Mononuclear cell (primary cell): ENCODE measurements around the gene UBE2Q1. TPM values are rescaled to one million over a fixed set of nuclear protein-coding genes. Genes with fewer than 3 reads are reported as not detected.
"Not testable (repeated sequence)": the region's sequence is repeated elsewhere in the genome, so short reads cannot be mapped to it uniquely, and the experiment has no call there.

Experiments
- H3K27me3 ChIP-seq: 2 replicates; pipeline ENCODE4 v1.6.0; 2011; ENCODE audit warnings: low read length, control low read depth; ENCODE audit not compliant: insufficient read depth
- H3K4me1 ChIP-seq: 2 replicates; pipeline ENCODE4 v1.5.1; 2011; ENCODE audit warnings: mild to moderate bottlenecking, low read length, control low read depth; ENCODE audit not compliant: insufficient read depth
- H3K4me3 ChIP-seq: 2 replicates; pipeline ENCODE4 v1.5.1; 2011; ENCODE audit warnings: mild to moderate bottlenecking, low read length, moderate library complexity
- H3K9me3 ChIP-seq: 2 replicates; pipeline ENCODE4 v1.5.1; 2011; ENCODE audit warnings: low read depth, mild to moderate bottlenecking, control low read depth, low read length
- total RNA-seq: library from RNA; depleted of rRNA; stranded (reverse); fragments of >200 nt; gene quantifications from one replicate; pipeline ENCODE4 v1.2.3, GENCODE V29; 2012

Gene UBE2Q1
- total RNA-seq, 1 donor = 30.7 TPM

DNA sequence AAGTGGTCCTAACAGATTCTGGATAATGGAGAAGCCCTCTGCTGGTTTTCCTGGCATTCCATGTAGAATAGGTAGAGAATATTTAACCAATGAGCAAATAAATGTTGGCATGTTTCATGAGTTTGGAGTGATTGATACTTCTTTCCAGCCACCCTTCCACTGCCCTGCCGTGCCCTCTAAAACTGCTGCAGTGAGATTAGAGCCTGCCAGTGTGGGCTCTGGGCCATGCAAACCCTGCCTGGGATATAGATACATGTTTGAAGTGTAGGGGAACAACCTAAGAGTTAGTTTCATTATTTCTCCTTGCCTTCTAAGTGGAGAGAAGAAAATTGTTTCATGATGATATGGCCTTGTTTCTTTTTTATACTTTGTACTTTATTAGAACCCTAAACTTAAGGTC lies 10.4 kb downstream of the UBE2Q1 start:
- Histone ChIP-seq H3K4me3 (no peak overlapping the region), H3K4me1 (no peaks in the 10 kb centered on the region), H3K27me3 (no peaks in the 10 kb centered on the region), H3K9me3 (no peaks in the 10 kb centered on the region)

DNA sequence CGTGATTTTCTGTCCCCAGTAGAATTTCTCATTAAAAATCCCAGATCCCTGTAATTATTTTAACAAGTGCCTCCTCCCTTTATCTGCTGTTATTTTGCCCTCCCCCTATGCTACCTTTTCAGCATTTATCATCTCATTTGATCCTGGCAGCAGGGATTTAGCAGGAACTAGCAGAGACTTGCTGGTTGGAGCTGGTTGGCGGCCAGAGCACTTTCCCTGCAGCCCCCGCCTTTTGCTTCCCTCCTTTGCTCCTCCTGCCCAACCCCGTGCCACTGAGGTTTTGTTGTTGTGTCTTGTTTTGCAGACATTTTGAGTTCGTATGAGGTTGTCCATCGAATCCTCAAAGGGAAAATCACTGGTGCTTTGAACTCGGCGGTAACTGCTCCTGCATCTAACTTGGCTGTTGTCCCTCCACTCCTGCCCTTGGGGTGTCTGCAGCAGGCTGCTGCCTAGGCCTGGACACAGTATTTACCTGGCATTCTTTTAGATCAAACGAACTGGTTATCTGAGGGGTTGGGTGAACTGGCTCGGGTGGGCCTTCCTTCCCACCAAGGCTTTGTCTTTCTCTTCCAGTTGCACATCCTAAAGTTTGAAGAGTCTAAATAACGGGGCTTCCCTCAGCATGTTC lies 11.2 kb downstream of the UBE2Q1 start:
- Histone ChIP-seq H3K4me3 (no peak overlapping the region), H3K4me1 (no peaks in the 10 kb centered on the region), H3K9me3 (no peaks in the 10 kb centered on the region), H3K27me3 (no peaks in the 10 kb centered on the region)

DNA sequence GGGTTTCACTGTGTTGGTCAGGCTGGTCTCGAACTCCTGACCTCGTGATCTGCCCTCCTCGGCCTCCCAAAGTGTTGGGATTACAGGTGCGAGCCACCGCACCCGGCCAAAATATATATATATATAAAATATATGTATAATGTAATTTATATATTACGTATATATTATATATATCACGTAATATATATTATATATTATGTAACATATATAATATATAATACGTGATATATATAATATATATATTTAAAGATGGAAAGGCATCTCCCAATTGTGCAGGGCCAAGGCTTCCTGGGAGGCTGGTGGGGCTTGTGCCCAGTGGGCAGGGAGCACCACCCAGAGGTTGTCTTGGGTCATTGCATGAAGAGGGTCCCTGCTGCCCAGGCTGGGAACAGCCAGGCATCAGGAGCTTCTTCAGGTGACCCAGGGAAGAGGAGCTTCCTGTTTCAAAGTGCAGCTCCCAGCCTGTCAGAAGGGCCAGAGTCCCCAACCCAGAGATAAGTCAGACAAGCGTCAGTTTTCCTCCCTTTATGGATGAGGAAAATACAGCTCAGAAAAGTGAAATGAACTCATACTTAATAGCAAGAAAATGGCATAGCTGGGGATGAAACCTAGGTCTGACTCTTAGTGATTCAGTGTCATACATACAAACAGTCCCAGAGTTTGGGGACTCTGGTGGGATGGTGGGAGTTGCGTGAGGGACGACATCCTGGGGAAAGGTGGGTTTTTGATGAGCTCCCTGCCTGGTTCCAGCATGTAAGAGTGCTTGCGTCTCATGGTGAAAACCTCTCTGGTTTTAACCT lies 12.0 kb downstream of the UBE2Q1 start:
- Histone ChIP-seq H3K9me3 (no peaks in the 10 kb centered on the region), H3K27me3 (no peaks in the 10 kb centered on the region), H3K4me1 (no peaks in the 10 kb centered on the region), H3K4me3 (no peak overlapping the region)

DNA sequence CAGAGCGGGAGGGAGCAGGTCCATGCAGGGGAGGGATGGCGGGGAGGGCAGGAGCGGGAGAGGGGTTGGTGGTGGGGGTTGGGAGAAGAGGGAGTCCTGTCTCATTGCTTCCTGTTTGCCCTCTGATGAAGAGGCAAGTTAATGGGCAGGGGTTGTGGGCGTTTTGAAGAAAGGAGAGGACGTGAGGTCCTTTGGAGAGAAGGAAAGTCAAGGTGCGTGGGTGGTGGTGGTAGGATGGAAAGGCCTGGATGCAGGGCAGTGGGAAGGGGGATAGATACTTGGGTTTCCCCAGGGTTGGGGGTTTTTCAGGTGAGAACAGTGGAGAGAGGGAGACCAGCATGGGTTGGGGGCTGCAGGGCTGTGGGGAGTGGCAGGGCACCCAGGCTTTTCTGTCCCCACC lies 17.2 kb downstream of the UBE2Q1 start:
- no peaks in the 10 kb centered on the region for H3K9me3 ChIP-seq
- H3K4me1 ChIP-seq = no peaks in the 10 kb centered on the region
- H3K4me3 ChIP-seq = no peak overlapping the region
- no peaks in the 10 kb centered on the region for H3K27me3 ChIP-seq

DNA sequence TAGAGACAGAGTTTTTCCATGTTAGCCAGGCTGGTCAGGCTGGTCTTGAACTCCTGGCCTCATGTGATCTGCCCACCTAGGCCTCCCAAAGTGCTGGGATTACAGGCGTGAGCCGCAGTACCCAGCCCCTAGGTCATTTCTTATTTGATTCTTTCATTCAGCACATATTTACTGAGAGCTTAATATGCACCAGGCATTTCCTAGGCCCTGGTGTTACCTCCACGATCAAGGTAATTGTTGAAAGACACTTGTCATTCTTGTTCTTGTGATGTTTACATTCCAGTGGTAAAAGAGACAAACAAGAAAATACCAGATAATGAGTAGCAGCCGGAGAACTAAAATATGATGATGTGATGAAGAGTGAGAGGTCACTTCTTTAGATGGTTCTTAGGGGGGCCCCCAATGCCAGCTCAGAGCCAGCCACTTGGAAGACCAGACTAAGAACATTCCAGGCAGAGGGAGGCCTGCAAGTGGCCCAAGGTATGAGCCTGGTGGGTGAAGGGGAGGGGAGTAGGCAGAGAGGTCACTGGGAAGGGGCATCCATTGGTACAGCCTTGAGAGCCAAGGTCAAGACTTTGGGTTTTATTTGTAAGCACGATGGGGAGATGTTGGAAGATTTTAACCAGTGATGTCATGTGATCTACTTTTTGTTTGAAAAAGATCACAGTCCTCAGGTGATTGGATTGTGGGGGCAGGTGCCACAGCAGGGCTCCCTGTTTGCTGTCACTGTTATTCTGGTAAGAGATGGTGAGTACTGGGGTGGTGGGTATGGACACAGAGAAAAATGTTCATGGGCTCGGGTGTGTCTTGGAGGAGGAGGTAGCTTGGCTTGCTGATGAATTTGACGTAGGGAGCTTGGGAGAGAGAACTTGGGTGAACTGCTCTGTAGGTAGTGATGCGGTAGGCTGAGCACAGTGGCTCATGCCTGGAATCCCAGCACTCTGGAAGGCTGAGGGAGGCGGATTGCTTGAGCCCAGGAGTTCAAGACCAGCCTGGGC lies 18.7 kb downstream of the UBE2Q1 start:
- H3K27me3 ChIP-seq = no peaks in the 10 kb centered on the region
- H3K4me3 ChIP-seq = no peak overlapping the region
- H3K9me3 ChIP-seq = no peaks in the 10 kb centered on the region
- H3K4me1 ChIP-seq = no peaks in the 10 kb centered on the region

DNA sequence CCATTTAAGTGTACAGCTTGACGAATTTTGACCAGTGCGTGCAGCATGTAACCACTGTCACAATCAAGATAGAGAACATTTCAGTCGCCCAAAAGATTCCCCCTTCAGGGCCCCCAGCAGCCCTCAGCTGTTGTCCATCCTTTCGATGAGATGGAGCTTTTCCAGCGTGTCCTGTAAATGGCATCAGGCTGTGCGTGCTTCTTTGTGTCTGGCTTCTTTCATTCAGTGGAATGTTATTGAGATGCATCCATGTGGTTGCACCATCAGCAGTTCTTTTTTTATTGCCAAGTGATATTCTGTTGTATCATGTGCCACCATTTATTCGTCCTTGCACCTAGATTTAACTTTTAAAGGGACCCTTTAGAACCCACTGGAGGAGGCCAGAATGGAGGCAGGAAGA lies 21.9 kb downstream of the UBE2Q1 start:
- Histone ChIP-seq H3K27me3 (no peaks in the 10 kb centered on the region), H3K4me1 (no peaks in the 10 kb centered on the region), H3K4me3 (no peak overlapping the region), H3K9me3 (no peaks in the 10 kb centered on the region)

DNA sequence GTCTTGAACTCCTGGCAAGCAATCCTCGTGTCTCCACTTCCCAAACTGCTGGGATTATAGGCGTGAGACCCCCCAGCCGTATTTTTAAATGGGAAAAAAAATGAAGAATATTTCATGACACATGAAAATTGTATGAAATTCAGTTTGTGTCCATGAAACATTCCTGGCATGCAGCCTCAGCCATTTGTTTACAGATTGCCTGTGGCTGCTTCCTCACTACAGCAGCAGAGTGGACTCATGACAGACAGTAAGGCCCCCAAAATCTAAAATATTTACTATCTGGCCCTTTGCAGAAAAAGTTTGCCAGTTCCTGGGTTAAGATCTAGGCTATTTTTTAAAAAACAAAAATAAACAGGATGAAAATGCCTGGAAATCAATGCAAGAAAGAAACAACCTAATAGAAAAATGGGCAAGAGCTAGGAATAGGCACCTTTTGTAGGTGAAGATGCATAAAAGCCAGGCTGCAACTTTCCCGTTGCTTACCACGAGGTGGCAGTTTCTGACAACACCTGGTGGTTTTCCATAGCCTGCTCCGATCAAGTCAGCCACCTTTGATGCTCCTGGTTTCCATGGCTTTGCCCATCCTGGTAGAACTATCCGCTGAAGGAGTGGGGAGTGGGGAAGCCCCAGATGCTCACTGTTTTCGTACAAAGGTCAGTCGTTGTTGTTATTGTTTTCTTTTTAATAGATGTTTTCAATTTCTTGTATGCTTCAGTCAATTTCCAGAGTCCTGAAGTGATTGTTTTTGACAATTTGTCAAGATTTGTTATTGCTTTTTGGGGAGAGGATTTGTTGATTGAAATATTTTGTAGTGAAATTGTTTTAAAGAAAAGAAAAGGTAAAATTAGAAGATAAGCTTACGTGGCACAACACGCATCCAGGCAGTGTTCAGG lies 24.3 kb downstream of the UBE2Q1 start:
- H3K4me3 ChIP-seq = no peak overlapping the region
- no peaks in the 10 kb centered on the region for H3K4me1 ChIP-seq
- no peaks in the 10 kb centered on the region for H3K9me3 ChIP-seq
- no peaks in the 10 kb centered on the region for H3K27me3 ChIP-seq

DNA sequence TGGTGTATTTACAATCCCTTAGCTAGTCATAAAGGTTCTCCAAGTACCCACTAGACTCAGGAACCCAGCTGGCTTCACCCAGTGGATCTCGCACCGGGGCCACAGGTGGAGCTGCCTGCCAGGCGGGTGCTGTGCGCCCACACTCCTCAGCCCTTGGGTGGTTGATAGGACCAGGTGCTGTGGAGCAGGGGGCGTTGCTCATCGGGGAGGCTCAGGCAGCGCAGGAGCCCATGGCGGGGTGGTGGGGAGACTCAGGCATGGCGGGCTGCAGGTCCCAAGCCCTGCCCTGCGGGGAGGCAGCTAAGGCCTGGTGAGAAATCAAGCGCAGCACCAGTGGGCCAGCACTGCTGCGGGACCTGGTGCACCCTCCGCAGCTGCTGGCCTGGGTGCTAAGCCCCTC lies 26.5 kb downstream of the UBE2Q1 start:
- not testable (repeated sequence) for H3K27me3 ChIP-seq, H3K4me3 ChIP-seq, H3K9me3 ChIP-seq, H3K4me1 ChIP-seq

DNA sequence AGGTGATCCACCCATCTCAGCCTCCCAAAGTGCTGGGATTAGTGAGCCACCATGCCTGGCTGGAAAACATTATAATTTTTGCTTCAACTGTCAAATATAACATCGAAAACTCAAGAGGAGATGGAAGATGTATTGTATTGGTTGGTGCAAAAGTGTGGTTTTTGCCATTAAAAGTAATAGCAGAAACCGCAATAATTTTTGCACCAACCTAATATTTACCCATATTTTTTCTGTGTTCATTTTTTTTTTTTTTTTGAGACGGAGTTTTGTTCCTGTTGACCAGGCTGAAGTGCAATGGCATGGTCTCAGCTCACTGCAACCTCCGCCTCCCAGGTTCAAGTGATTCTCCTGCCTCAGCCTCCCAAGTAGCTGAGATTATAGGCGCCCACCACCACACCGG lies 29.2 kb downstream of the UBE2Q1 start:
- Histone ChIP-seq H3K27me3 (no peaks in the 10 kb centered on the region), H3K4me1 (no peaks in the 10 kb centered on the region), H3K4me3 (no peak overlapping the region), H3K9me3 (no peaks in the 10 kb centered on the region)

DNA sequence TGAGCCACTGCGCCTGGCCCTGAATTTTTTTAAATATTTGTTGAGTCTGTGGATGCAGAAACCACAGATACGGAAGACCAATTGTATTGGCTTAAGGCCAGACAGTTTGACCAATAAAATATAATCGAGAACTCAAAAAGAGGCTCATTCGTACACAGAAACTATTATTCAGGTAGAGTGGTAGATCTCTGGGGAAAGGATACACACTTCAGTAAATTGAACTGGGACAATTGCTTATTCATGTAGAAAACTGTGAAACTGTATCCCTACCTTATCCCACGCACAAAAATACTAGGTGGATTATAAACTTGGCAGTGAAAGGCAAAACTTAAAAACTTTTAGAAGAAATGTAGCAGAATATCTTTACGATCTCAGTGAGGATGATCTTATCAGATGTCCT lies 31.3 kb downstream of the UBE2Q1 start:
- H3K4me3 ChIP-seq = no peak overlapping the region
- no peaks in the 10 kb centered on the region for H3K9me3 ChIP-seq
- no peaks in the 10 kb centered on the region for H3K4me1 ChIP-seq
- no peaks in the 10 kb centered on the region for H3K27me3 ChIP-seq

DNA sequence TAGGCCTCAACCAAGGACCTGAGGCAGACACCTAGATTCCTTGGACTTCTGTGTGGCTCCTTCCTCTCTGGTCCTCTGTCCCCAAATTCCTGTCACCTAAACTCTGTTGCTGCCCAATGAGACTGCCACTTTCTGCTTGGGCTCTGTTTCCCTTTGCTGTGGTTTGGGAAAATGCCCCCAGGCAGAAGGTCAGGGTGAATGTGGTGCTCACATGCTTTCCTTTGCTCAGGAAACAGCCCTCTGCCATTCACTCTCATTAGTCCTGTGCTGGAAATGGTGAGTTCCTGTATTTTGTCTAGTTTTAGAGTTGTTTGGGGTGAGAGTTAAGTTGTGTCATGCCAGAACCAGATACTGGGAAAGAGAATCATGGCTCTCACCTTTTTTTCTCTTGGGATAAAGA lies 33.6 kb downstream of the UBE2Q1 start:
- H3K9me3 ChIP-seq = no peaks in the 10 kb centered on the region
- H3K27me3 ChIP-seq = no peaks in the 10 kb centered on the region

DNA sequence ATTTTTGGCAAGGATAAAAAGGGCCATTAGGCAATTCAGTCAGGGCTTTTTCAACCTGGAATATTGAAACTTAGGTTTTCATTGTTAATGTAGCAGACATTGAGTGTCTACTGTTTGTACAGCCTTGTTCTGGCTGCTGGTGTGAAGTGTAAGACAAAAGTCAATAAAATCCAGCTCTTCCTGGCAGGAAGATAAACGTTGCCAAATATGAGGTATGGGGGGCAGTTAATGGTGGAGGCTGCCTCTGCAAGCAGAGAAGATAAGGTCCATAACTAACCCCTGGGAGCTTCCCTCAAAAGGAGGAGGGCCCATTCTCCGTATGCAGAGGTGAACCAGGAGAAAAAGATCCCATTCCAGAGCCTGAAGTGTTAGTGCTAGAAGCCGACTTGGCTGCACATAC lies 36.8 kb downstream of the UBE2Q1 start:
- H3K9me3 ChIP-seq = no peaks in the 10 kb centered on the region
- H3K27me3 ChIP-seq = no peaks in the 10 kb centered on the region
- H3K4me1 ChIP-seq = no peaks in the 10 kb centered on the region
- H3K4me3 ChIP-seq = no peak overlapping the region

More for the DNA sequence above, 33.6 kb downstream of the UBE2Q1 start:
- H3K4me3 ChIP-seq = no peak overlapping the region
- H3K4me1 ChIP-seq = no peaks in the 10 kb centered on the region

DNA sequence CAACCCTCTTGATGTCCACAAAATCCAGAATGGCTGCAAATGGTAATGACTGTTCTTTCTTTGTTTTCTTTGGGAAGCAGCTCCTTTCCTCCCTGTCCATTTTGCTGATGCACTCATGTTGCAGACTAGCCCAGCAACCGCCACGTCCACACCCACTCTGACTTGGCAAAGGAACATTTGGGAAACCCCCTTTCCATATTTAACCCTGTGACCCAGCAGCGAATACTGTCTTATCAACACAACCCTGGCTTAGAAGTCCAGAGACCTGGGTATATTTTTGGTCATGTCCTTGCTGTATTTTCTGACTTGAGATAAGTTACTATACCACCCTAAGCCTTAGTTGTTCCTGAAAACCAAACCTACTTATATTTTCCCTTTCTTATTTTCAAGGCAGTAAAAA lies 38.1 kb downstream of the UBE2Q1 start:
- Histone ChIP-seq H3K27me3 (no peaks in the 10 kb centered on the region), H3K4me3 (no peak overlapping the region), H3K4me1 (no peaks in the 10 kb centered on the region), H3K9me3 (no peaks in the 10 kb centered on the region)

DNA sequence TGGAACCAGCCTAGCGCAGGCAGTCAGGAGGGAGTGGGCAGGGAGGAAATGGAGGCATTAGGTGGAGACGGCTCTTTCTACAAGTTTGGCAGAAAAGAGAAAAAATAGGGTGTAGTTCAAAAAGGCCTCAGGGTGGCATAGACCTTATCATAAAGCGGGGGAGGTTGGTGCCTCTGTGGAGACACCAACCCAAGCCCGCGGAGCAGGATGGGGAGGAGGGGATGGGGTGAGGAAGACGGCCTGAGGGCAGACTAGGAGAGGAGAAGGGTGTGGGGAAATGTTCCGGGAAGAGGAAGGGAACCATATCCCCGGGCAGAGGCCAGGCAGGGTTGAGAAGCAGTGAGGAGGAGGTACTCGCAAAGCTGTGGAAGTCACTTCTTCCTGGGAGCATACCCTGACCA lies 38.9 kb downstream of the UBE2Q1 start:
- Histone ChIP-seq H3K4me1 (no peaks in the 10 kb centered on the region), H3K27me3 (no peaks in the 10 kb centered on the region), H3K4me3 (no peak overlapping the region), H3K9me3 (no peaks in the 10 kb centered on the region)
